Muscle of arm (tissue), 12 donors: Measurements from ENCODE around the gene ASPHD2. TPM values are rescaled to one million over a fixed set of nuclear protein-coding genes. Genes with fewer than 3 reads are reported as not detected.

Experiments
- DNase-seq: peaks from one replicate; pipeline ENCODE4 v3.0.0-alpha.2; 2013
- polyA plus RNA-seq, 12 donors: library from polyadenylated mRNA; unstranded; fragments of 120-200 nt; gene quantifications; one replicate each; pipeline ENCODE4 v1.2.1, GENCODE V29; 2013; ENCODE audit not compliant: insufficient read length in 12 of 12

The ASPHD2 gene
- polyA plus RNA-seq, 12 donors = 0.56 to 3.1 (median 1.4) TPM; not detected in 1

- DNase-seq = no peak
Measured at GRCh38 chr22:26471522-26471921, 42.5 kb downstream of the ASPHD2 start.

- DNase-seq = no peak
Measured at GRCh38 chr22:26474682-26475081, 45.6 kb downstream of the ASPHD2 start.

- DNase-seq = no peak
Measured at GRCh38 chr22:26476705-26477340, 47.8 kb downstream of the ASPHD2 start.

GRCh38 chr22:26477341-26477731, 48.3 kb downstream of the ASPHD2 start:
- DNase-seq = no peak

- no peak for DNase-seq
Measured at GRCh38 chr22:26479043-26479791, 50.2 kb downstream of the ASPHD2 start.

GRCh38 chr22:26479792-26480610, 50.9 kb downstream of the ASPHD2 start:
- DNase-seq = no peak

- DNase-seq = no peak
Measured at GRCh38 chr22:26480611-26480932, 51.5 kb downstream of the ASPHD2 start.

GRCh38 chr22:26481112-26481693, 52.1 kb downstream of the ASPHD2 start:
- DNase-seq = no peak

- no peak for DNase-seq
Measured at GRCh38 chr22:26481694-26482093, 52.6 kb downstream of the ASPHD2 start.

GRCh38 chr22:26482161-26482560, 53.1 kb downstream of the ASPHD2 start:
- DNase-seq = no peak

GRCh38 chr22:26483043-26483438, 54.0 kb downstream of the ASPHD2 start:
- DNase-seq = peak; percentile 31

GRCh38 chr22:26483439-26484359, 54.6 kb downstream of the ASPHD2 start, which contains the start of the genes HPS4 and SRRD:
TSS of gene HPS4 (minus strand) at chr22:26483783. CDS start at chr22:26481762, 2,021 bp downstream.
TSS of gene SRRD (plus strand) at chr22:26483877. CDS start at chr22:26483891, 14 bp downstream.
- DNase-seq = peak; percentile 93

- no peak for DNase-seq
Measured at GRCh38 chr22:26484360-26484706, 55.3 kb downstream of the ASPHD2 start.

- DNase-seq = no peak
Measured at GRCh38 chr22:26485013-26485412, 56.0 kb downstream of the ASPHD2 start.

- DNase-seq = no peak
Measured at GRCh38 chr22:26485806-26486390, 56.8 kb downstream of the ASPHD2 start.

- no peak for DNase-seq
Measured at GRCh38 chr22:26486394-26486793, 57.3 kb downstream of the ASPHD2 start.

- DNase-seq = no peak
Measured at GRCh38 chr22:26487996-26488395, 58.9 kb downstream of the ASPHD2 start.

- DNase-seq = no peak
Measured at GRCh38 chr22:26489447-26490036, 60.5 kb downstream of the ASPHD2 start.

- DNase-seq = no peak
Measured at GRCh38 chr22:26492220-26492619, 63.2 kb downstream of the ASPHD2 start.

- no peak for DNase-seq
Measured at GRCh38 chr22:26494506-26494905, 65.4 kb downstream of the ASPHD2 start.
